CD4-positive, alpha-beta T cell treated with Interleukin-10 for 1 hour (primary cell): ENCODE results near the gene TBC1D4.
"Not testable (repeated sequence)": the region's sequence is repeated elsewhere in the genome, so short reads cannot be mapped to it uniquely, and the experiment has no call there.

Experiments
- DNase-seq: peaks from one replicate; pipeline ENCODE4 v3.0.0-alpha.2; 2020

TBC1D4 gene

DNA sequence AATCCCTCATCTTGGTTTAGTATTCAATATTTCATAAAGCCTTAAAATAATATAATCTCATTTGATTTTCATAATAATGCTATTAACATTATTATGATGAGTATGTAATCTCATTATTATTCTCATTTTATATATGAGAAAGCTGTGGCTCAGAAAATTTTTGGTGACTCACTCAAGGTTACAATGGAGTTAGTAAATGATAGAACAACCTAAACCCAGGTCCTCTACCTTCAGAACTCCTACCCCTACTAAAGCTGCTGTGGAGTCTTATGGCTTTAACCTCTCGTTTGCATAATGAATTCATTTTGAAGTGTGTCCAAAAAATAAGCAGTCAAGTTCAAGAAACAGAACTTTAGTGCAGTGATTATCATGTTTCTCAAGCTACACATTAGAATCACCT lies 226.3 kb downstream of the TBC1D4 start:
- no peak for DNase-seq

DNA sequence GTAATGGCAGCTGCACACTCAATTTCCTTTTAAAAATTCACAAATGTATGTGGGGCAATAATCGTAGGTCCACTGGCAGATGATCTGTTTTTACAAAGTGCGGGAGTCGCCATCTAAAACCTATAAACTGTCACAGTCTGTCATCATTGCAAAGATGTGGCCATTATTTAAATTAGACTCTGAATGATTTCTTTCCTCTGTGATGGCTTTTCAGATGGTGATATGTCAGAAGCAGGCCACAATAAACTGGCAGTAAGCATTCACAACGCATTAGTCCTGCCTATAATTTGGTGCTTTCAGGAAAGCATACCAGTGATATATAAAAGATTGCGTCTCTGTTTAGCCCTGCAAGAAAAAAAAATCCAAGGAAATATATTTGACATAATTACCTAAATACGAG lies 226.8 kb downstream of the TBC1D4 start:
- no peak for DNase-seq

DNA sequence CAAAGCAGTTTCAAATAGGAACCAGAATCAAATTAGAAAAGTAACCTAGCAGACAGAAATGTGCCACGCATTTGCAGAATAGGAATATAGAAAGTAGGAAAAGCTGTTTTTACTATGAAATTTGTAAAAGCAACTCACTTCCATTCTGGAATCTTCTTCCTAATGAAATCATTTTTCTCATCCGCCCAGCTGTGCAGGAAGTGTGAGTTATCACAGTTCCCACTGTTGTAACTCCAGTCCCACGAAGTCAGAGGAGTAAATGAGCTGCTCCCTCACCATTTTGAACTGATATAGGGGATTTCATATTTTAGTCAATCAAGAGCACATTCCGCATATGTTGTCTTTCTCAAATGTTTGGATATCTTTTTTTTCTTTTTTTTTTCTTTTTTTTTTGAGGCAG lies 230.8 kb downstream of the TBC1D4 start:
- no peak for DNase-seq

DNA sequence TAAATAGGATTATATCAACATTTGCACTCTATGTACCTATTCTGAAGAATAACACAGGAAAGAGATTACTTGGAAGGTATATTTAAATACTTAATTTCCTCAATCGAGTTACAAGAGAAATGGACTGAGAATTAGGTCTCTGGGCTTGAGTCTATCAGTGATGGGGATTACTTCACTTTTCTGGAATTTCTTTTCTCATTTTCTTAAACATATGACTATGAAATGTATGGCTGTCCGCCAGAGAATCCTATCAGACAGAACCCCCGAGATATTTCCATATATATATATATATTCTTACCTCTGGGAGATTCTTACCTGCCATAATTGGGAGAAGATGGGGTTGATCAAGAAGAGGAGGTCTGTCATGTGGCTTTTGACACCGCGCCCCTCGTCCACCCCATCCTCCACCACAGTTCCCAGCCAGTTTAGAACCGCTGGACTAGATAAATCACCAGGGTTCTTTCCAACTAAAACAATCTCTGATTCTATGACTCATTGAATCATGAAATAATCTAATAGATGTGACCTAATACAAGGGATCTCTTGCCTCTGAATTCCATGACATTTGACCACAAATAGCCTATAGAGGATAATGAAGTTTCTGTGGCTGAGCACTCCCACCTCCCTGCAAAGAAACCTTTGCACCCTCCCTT lies 231.3 kb downstream of the TBC1D4 start:
- no peak for DNase-seq

- DNase-seq = not testable (repeated sequence)
Observed at GRCh38 chr13:75245578-75245977, 236.4 kb downstream of the TBC1D4 start.

GRCh38 chr13:75240240-75240639 lies 241.7 kb downstream of the TBC1D4 start:
- not testable (repeated sequence) for DNase-seq

- no peak for DNase-seq
Observed at GRCh38 chr13:75236774-75237173, 245.2 kb downstream of the TBC1D4 start.
